GM21367 (cell line): ENCODE results near the gene SBK3.

ENCODE experiments used
- ATAC-seq: cut with Tn5 transposase; IDR thresholded peaks from one replicate; pipeline ENCODE4 v1.9.1; 2021; ENCODE audit not compliant: unreplicated experiment

SBK3 gene

DNA sequence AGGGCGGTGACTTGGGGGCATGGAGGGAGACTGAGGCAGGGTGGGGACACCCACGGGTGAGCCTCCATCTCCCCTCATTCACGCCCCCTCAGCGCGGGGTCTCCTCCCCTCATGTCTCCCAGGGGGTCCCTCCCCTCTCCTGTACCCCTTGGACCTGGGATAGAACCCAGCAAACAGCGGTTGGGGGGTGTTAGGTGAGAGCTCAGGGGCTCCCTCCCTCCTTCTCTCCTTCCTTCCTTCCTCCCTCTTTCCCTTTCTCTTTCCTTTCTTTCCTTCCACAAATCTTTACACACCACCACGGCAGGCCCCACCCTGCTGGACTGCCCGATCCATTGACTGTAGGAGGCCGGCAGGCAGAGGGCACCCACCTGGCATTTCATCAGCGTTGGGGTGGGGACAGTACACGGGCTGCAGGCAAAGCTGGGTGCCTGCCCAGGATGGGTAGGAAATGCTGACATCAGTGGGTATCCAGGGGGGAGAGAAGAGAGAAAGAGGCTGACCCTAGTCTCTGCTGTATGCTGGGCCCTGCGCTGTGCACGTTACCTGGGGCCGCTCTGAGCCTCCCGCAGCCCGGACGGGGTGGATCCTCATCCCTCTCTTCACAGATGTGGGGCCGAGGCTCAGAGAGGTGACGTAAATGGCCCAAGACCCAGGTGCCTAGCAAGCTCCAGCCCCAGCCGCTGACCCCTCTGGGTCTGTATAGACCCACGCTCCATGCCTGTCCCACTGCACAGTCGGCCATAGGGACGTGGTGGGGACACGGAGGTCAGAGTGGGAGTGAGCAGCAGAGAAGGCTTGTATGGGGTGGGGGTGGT lies 53.6 kb downstream of the SBK3 start:
- no peak for ATAC-seq
